ENCODE results near the gene GZMM.

The GZMM gene

GRCh38 chr19:543910-544608 is at the start of gene GZMM:
GZMM (plus strand) TSS chr19:544053; CDS start chr19:544072, 19 bp downstream.
- DNase-seq: peak; percentile 71

GRCh38 chr19:494171-495080 is 49.4 kb upstream of the GZMM start:
- DNase-seq: no peak

GRCh38 chr19:495081-495401 is 48.8 kb upstream of the GZMM start:
- no peak for DNase-seq

GRCh38 chr19:495402-496111 is 48.3 kb upstream of the GZMM start:
- DNase-seq: no peak

GRCh38 chr19:496112-496665 is 47.7 kb upstream of the GZMM start, which contains the start of gene MADCAM1:
MADCAM1 (plus strand) TSS chr19:496486; CDS start chr19:496500, 14 bp downstream.
- no peak for DNase-seq

- DNase-seq: no peak
Observed at GRCh38 chr19:496986-497385, 46.9 kb upstream of the GZMM start.

GRCh38 chr19:497491-497868 is 46.4 kb upstream of the GZMM start:
- no peak for DNase-seq

- no peak for DNase-seq
Observed at GRCh38 chr19:497869-498510, 45.9 kb upstream of the GZMM start.

GRCh38 chr19:498511-498891 is 45.4 kb upstream of the GZMM start:
- DNase-seq: no peak

- no peak for DNase-seq
Observed at GRCh38 chr19:498977-499623, 44.8 kb upstream of the GZMM start.

- DNase-seq: no peak
Observed at GRCh38 chr19:501646-502045, 42.2 kb upstream of the GZMM start.

GRCh38 chr19:504616-505015 is 39.2 kb upstream of the GZMM start:
- DNase-seq: no peak

GRCh38 chr19:506404-507285 is 37.2 kb upstream of the GZMM start:
- peak; percentile 97 for DNase-seq

- peak; percentile 90 for DNase-seq
Observed at GRCh38 chr19:507286-508203, 36.3 kb upstream of the GZMM start, which contains the start of gene TPGS1. TPGS1 (plus strand) TSS chr19:507497; CDS start chr19:507507, 10 bp downstream.

GRCh38 chr19:508204-509150 is 35.4 kb upstream of the GZMM start:
- DNase-seq: no peak

GRCh38 chr19:510606-511100 is 33.2 kb upstream of the GZMM start:
- DNase-seq: peak; percentile 83

GRCh38 chr19:511101-511851 is 32.6 kb upstream of the GZMM start:
- DNase-seq: no peak

All from NK-92 treated with Interleukin-12 subunit alpha and Interleukin-12 subunit beta, amount 100 ng/mL, for 24 hours (cell line).